Measurements from ENCODE around the gene MED26. TPM values are rescaled to one million over a fixed set of nuclear protein-coding genes. Genes with fewer than 3 reads are reported as not detected.
"Not testable (repeated sequence)": the region's sequence is repeated elsewhere in the genome, so short reads cannot be mapped to it uniquely, and the experiment has no call there.

Gene MED26
- total RNA-seq, 1 experiment from 2014 or later, result 5.5 TPM

DNA sequence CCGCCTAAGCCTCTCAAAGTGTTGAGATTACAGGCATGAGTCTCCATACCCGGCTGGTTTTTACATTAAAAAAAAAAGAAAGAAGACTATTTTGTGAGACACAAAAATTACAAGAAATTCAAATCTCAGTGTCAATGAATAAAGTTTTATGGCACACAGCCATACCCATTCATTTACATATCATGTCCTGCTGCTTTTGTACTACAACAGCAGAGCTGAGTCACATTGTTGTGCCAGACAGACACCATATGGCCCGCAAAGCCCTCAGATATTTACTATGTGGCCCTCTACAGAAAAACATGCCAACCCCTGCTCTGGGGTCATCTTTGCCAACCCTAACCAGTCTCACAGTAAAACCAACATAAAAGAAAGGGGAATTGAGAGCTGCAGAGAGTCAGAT, 26.6 kb upstream of the MED26 start:
- in situ Hi-C loops (cut with HindIII; ENCODE audit: low pct_unique_long_range_greater_than_20kb, low sequenced_read_pairs), result no loop called here

DNA sequence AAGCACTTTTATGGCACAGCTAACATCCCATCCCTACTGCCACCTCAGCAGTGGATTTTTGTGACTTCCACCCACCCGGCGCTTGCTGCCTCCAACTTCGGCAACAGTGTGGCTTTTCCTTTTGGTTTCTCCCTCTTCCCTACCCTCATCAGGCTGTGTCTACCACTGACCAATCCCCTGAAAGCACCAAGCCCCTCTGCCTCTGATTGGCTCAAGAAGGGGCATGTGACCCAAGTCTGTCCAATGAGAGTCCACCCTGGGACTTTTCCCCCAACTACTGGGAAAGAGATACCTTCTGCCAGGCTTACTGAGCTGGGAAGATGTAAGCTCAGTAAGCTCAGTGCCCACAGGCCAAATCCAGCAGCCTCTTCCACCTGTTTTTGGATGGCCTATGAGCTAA, 26.1 kb upstream of the MED26 start:
- in situ Hi-C loops (cut with HindIII; ENCODE audit: low pct_unique_long_range_greater_than_20kb, low sequenced_read_pairs), result no loop called here

More for the DNA sequence above, 26.6 kb upstream of the MED26 start:
- no peak for DNase-seq (ENCODE audit: low read depth, low spot score)

DNA sequence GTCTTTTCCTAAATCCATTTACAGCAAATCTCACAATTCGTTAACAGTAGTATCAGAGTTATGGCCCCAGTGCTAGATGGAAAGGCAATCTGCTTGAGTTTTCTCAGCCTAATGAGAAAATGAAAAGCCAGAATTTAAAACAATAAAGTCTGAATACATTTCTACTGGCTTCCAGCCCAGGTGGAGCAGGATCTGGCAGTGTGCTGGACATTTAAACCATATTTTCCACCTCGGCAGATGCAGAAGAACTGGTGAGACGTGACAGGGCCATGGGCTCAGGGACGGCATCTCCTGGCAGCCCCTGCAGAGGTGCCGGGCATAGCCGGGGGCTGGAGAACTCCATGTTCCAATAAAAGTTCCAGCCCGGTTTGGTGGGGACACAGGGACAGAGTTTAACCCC, 24.9 kb upstream of the MED26 start:
- in situ Hi-C loops (cut with HindIII; ENCODE audit: low pct_unique_long_range_greater_than_20kb, low sequenced_read_pairs), result no loop called here
- no peak for DNase-seq (ENCODE audit: low read depth, low spot score)

More for the DNA sequence above, 26.1 kb upstream of the MED26 start:
- DNase-seq (ENCODE audit: low read depth, low spot score), result peak; percentile 53

DNA sequence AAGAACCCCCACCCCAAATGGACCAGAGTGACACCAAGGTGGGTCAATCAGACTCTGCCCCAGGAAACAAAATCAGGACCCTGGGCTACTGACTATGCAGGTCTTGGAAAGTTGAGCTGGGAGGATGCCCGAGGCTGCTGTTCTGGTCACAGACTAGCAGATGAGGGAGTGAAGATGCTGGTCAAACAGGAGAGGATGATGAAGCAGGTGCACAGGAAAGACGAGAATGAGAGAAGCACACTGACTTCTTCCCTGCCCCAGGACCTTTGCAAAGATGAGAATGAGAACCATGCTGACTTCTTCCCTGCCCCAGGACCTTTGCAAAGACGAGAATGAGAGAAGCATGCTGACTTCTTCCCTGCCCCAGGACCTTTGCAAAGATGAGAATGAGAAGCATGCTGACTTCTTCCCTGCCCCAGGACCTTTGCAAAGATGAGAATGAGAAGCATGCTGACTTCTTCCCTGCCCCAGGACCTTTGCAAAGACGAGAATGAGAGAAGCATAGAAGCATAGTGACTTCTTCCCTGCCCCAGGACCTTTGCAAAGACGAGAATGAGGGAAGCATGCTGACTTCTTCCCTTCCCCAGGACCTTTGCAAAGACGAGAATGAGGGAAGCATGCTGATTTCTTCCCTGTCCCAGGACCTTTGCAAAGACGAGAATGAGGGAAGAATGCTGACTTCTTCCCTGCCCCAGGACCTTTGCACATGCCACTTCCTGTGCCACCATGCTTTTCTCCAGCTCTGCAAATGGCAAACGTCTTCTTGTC, 23.6 kb upstream of the MED26 start:
- in situ Hi-C loops (cut with HindIII; ENCODE audit: low pct_unique_long_range_greater_than_20kb, low sequenced_read_pairs); DNase-seq (ENCODE audit: low read depth, low spot score): not testable (repeated sequence)

DNA sequence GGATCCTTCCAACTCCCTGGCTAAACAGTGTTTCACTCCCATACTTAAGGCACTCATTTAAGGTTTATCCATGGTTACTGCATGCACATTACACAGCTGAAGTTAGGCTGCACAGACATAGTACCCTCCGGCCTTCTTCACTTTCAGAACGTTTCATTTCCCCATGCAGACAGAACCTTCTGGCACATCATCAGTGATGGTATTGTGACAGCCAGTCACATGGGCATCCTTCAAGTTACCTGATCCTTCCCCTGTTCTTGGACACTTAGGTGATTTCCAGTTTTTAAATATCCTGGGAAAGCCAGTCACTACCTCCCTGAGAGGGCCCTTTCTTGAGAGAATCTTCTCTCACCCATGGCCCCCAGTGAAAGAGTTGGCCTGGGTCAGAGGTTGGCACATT, 22.8 kb upstream of the MED26 start:
- DNase-seq (ENCODE audit: low read depth, low spot score), result no peak
- in situ Hi-C loops (cut with HindIII; ENCODE audit: low pct_unique_long_range_greater_than_20kb, low sequenced_read_pairs), result no loop called here

DNA sequence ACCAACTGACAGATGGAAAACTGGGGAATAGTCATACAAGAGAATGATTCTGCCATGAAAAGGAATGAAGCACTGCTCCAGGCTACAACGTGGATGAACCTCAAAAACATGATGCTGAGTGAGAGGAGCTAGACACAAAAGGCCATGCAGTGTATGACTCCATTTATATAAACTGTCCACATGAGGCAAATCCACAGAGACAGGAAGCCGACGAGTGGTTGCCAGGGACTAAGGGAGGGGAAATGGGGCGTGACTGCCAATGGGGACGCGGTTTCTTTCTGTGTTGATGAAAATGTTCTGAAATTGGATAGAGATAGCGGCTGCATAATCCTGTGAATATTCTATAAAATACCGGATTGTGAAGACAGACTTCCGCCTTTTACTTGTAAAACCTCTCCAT, 21.7 kb upstream of the MED26 start:
- in situ Hi-C loops (cut with HindIII; ENCODE audit: low pct_unique_long_range_greater_than_20kb, low sequenced_read_pairs), result no loop called here

DNA sequence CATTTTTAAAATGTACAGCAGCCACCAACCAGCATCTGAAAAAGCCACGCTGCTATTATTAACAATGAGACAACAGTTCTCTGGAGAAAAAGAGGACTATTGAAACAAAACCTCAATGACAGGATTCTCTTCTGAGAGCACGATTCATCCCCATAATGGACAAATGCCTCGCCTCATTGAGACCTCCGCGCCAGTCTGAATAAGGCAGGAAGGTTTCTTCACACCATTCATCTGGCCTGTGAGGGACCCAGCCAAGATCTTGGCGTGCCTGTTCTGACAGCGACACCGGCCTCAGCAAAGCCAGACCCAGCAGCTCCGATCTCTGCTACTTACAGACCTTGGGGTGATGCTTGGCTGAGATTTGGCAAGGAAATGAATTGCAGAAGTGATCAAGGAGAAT, 17.1 kb upstream of the MED26 start:
- in situ Hi-C loops (cut with HindIII; ENCODE audit: low pct_unique_long_range_greater_than_20kb, low sequenced_read_pairs), result no loop called here
- peak; percentile 88 for DNase-seq (ENCODE audit: low read depth, low spot score)

More for the DNA sequence above, 21.7 kb upstream of the MED26 start:
- peak; percentile 64 for DNase-seq (ENCODE audit: low read depth, low spot score)

DNA sequence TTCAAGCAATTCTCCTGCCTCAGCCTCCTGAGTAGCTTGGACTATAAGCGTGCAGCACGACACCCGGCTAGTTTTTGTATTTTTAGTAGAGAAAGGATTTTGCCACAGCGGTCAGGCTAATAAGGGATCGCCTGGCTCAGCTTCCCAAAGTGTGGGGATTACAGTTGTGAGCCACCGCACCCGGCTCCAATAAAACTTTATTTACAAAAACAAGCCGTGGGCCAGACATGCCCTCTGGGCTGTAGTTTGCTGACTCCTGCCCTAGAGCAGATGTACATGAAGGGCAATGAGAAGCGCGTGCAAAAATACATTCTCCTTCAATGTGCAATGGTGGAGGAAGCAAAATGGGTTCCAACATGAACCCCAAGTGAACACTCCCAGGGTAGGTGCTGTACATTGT, 13.7 kb upstream of the MED26 start:
- in situ Hi-C loops (cut with HindIII; ENCODE audit: low pct_unique_long_range_greater_than_20kb, low sequenced_read_pairs), result no loop called here
- DNase-seq (ENCODE audit: low read depth, low spot score), result no peak

DNA sequence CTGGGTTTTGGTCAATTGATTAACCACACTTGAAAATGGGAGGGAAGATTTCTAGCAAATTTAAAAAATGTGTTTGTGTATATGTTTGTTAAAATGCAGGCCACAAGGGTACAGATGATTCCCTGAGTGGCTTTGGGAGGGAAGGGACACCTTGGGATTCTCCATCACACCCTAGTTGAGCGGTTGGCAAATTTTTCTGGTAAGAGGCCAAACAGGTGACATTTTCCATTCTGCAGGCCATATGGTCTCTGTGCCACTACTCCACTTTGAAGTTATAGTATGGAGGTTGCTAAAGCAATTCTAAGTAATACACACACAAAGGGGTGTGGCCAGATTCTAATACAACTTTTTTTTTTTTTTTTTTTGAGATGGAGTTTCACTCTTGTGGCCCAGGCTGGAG, 12.9 kb upstream of the MED26 start:
- in situ Hi-C loops (cut with HindIII; ENCODE audit: low pct_unique_long_range_greater_than_20kb, low sequenced_read_pairs), result no loop called here
- DNase-seq (ENCODE audit: low read depth, low spot score), result no peak

DNA sequence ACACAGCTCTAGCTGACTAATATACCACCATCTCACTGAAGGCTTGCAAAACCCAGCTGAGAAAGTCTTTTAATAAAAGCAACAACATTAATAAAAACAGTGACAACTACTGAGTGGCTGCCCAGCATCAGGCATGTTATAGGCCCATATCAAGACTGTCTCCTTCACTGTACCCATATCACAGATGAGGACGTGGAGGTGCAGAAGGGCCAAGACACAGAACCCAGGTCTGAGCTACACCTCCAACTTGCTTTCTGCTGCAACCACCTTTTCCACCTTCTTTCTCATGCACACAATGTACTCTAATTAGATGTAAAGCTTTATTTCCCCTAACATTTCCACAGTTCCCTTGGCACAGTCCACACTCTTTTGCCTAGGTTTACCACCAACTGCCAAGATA, 10.7 kb upstream of the MED26 start:
- in situ Hi-C loops (cut with HindIII; ENCODE audit: low pct_unique_long_range_greater_than_20kb, low sequenced_read_pairs), result no loop called here
- DNase-seq (ENCODE audit: low read depth, low spot score), result no peak

DNA sequence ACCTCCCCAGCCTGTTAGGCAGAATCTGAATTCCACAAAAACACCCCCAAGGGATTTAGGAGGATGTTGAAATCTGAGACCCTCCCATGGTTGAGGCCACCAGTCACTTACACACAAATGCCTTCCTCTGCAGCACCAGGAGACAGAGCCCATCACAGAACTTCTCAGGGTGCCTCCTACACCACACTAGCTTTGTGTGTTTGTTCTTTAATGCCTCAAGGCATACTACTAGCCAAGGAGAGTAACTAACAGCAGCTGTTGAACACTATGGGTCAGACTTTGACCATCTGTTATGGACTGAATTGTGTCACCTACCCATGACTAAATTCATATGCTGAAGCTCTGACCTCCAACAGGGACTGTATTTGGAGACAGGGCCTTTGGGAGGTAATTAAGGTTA, 9.5 kb upstream of the MED26 start:
- in situ Hi-C loops (cut with HindIII; ENCODE audit: low pct_unique_long_range_greater_than_20kb, low sequenced_read_pairs), result no loop called here
- DNase-seq (ENCODE audit: low read depth, low spot score), result peak; percentile 25

DNA sequence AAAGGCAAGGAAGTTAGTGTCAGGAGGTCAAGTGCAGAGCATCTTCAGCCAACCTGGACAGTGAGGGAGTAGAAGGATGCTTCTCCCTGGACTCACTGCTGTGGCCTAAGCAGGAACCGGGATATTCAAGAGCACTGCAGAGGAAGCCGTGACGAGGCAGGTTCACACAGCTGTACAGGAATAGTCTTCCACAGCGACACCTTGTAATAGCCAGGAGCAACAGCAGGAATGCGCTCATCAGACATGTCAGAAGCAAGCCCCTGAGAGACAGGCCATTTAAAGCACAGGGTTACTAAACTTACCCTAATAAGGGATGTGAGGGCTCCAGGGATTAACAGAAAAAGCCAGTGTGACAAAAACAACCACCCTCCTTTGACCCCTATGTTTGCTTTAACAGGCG, 3.5 kb upstream of the MED26 start:
- in situ Hi-C loops (cut with HindIII; ENCODE audit: low pct_unique_long_range_greater_than_20kb, low sequenced_read_pairs), result no loop called here
- no peak for DNase-seq (ENCODE audit: low read depth, low spot score)

DNA sequence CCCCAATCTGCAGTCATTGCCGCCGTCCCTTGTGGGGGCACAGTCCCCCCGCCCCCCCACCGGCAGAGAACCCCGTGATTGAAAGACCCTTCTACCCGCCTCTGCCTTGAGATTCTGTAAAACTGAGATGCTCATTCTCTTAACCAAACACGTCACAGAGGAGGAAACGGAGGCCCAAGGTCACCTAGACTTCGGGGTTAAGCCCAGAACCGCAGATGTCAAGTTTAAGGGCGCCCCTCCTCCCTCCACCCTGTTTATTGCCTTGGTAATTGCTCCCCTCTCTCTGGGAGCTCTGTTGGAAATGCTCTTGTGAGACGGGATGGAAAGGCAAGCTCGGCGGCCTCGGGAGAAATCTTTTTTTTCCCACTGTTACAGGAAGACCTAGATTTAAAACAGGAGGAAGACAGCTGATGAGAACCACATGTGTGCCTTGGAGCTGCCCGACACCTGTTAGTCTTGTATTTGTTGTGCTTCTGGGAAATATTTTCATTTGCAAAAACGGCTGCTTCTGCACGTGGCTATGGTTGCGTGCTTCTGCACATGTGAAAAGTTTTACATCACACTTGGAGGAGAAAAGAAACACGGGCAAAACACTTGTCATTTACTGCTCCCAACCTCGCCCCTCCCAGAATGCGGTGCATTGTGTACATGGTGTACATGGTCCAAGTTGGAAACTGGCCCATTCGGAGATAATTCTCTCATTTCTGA, 1.1 kb upstream of the MED26 start:
- DNase-seq (ENCODE audit: low read depth, low spot score), result no peak
- in situ Hi-C loops (cut with HindIII; ENCODE audit: low pct_unique_long_range_greater_than_20kb, low sequenced_read_pairs), result no loop called here

DNA sequence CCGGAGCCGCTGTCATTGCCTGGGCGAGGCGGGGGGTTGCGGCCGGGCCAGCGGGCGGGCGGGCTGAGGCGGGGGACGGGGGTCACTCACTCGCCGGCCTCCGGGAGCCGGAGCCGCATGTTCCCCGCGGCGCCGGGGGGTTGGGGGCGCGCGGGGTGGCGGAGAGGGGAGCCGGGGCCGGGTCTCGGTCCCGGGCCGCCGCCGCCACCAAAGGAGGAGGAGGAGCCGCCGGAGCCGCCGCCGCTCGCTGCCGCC, 149 bp downstream of the MED26 start:
- no peak for DNase-seq (ENCODE audit: low read depth, low spot score)
- in situ Hi-C loops (cut with HindIII; ENCODE audit: low pct_unique_long_range_greater_than_20kb, low sequenced_read_pairs), result no loop called here

DNA sequence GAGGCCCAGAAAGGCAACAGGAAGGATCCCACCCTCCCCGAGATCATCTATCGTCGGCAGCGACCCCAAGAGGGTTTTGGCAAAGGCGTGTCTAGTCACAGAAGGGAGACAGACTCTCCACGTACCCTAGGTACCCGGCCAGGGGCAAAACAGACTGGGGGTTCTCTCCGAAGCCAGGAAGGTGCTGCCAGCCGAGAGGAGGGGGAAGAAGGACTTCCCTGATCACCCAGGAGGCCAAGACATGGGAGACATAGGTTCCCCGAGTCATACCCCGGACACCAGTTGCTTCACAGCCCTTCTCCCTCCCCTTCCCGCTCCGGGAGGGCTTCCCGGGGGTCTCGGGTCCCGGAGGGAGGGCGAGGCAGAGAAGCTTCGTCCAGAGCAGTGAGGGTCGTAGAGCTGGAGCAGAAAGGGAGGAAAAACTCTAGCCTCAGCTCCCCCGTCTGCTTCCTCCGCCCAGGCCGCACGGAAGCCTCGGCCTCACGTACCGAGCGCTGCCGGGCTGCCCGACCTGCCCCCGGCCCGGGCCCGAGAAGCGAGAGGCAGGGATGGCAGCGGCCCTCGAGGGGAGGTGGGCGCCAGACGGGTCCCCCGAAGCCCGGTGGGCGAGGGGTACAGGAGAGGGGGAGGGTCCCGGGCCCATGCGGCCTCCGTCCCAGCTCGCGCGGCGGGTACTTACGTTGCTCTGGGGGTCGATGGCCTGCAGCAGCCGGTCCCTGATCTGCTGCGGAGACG, 644 bp downstream of the MED26 start:
- in situ Hi-C loops (cut with HindIII; ENCODE audit: low pct_unique_long_range_greater_than_20kb, low sequenced_read_pairs), result no loop called here
- DNase-seq (ENCODE audit: low read depth, low spot score), result no peak

DNA sequence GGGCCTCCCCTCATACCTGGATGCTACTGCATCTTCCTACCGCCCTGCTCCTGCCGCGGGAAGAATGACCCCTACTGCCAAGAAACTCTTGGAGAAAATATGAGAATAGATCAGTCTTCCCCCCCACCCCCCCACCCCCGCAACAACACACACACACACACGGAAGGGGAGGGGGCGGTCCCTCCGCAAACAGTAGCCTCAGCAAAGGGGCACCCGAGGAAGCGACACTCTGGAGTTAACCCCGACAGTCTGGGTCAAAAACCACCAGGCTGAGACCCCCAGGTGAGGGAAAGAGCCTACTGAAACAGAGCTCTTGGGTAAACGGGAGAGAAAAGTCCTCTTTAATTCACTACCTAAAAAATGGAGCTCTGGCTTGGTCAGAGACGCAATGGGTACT, 1.2 kb downstream of the MED26 start:
- in situ Hi-C loops (cut with HindIII; ENCODE audit: low pct_unique_long_range_greater_than_20kb, low sequenced_read_pairs), result no loop called here
- DNase-seq (ENCODE audit: low read depth, low spot score), result no peak

DNA sequence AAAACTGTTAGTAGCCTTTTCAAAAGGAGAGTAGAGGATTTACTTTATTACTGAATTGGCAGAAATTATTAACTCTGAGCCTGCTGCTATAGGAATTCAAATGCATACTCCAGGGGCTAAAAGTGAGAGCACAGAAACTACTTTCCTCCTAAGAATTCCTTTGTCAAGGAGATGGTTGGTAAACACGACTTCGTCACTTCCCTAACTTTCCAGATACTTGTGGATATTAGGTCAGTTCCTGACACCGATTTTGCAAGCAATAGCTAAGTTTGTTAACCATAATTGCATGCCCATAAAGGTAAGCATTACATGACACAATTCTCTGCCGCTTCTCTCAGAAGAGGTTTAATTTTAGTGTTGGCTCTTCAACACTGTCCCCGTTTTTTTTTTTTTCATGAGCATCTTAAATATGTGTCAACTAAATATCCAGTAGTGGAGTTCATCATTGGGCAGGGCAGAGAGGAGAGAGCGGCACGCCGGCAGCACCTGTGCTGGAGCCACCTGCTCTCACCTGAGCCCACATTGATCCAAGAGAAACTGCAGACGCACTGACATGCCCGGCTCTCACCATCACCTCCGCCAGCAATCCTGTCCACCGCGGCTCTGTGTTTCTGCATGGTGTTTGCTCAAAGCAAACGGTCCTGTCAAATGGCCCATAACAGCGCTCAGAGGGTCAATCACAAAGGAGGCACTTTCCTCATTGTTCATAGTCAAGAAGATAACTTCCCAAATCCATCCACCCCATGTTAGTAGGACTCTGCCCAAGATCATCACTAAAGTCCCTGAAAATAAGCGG, 2.6 kb downstream of the MED26 start:
- DNase-seq (ENCODE audit: low read depth, low spot score), result no peak
- in situ Hi-C loops (cut with HindIII; ENCODE audit: low pct_unique_long_range_greater_than_20kb, low sequenced_read_pairs), result no loop called here

DNA sequence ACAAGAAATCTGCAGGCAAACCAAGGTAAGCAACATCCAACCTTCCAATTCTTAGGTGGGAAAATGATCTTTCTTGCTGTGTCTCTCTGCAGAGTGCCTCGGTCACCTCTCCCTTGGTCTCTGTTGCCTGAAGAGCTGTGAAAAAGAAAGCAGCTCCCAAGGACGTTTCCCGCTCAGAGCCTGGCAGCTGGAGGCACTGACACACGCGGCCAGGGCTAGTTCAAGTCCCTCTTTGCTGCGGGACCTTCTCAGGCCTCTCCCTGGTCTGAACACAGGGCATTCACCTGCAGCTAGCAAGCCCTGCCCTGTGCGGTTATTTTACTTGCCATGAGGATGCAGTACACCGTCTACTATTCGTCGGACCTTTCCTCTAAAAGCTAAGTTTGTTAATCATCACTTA, 3.8 kb downstream of the MED26 start:
- in situ Hi-C loops (cut with HindIII; ENCODE audit: low pct_unique_long_range_greater_than_20kb, low sequenced_read_pairs), result no loop called here
- DNase-seq (ENCODE audit: low read depth, low spot score), result no peak

Measured in SK-MEL-5 (cell line).